CD8-positive, alpha-beta memory T cell (primary cell): ENCODE data around the gene SH3RF1. TPM values are rescaled to one million over a fixed set of nuclear protein-coding genes. Genes with fewer than 3 reads are reported as not detected.

ENCODE experiments used
- CTCF ChIA-PET: fragments of 350-600 bp; sonication (Branson Sonifier 250); formaldehyde crosslinking; loops from one replicate; lab custom pipeline; 2021; ENCODE audit warnings: antibody characterized with exemption; lab: Charles Lee
- POLR2A ChIA-PET: fragments of 350-600 bp; sonication (Branson Sonifier 250); formaldehyde crosslinking; loops from one replicate; lab custom pipeline; 2021; ENCODE audit warnings: antibody characterized with exemption; lab: Charles Lee
- DNase-seq, 5 donors: peaks; one replicate each; pipeline versions ENCODE4 v3.0.0 to v3.0.0-alpha.2; 2020 to 2022; ENCODE audit warnings: mixed read lengths in 1 of 5
- H3K27ac ChIP-seq: one replicate; pipeline ENCODE4 v1.7.0; 2013; ENCODE audit warnings: low read depth, mild to moderate bottlenecking, low read length, moderate library complexity
- H3K27me3 ChIP-seq: 2 replicates; pipeline ENCODE4 v1.7.0; 2013; ENCODE audit warnings: low read length, mild to moderate bottlenecking; ENCODE audit not compliant: insufficient read depth, poor library complexity, severe bottlenecking
- H3K36me3 ChIP-seq: 2 replicates; pipeline ENCODE4 v1.7.0; 2013; ENCODE audit warnings: mild to moderate bottlenecking, low read length, moderate library complexity; ENCODE audit not compliant: insufficient read depth
- H3K4me1 ChIP-seq: 2 replicates; pipeline ENCODE4 v1.7.0; 2013; ENCODE audit warnings: mild to moderate bottlenecking, low read length, moderate library complexity; ENCODE audit not compliant: insufficient read depth
- H3K4me3 ChIP-seq: 2 replicates; pipeline ENCODE4 v1.7.0; 2013; ENCODE audit warnings: mild to moderate bottlenecking, low read length
- H3K9me3 ChIP-seq: 2 replicates; pipeline ENCODE4 v1.7.0; 2013; ENCODE audit warnings: mild to moderate bottlenecking, low read length
- H3K27ac Mint-ChIP-seq, 8 donors: one replicate each; pipeline ENCODE4 v1.8.0; 2020 to 2021; ENCODE audit warnings: mixed read lengths in 8 of 8, mild to moderate bottlenecking in 6 of 8, inconsistent platforms in 3 of 8, moderate library complexity in 3 of 8
- H3K27me3 Mint-ChIP-seq, 2 donors: one replicate each; pipeline ENCODE4 v1.8.0; 2020 to 2021; ENCODE audit warnings: mixed read lengths in 2 of 2, mild to moderate bottlenecking in 1 of 2, moderate library complexity in 1 of 2
- H3K36me3 Mint-ChIP-seq, 3 donors: one replicate each; pipeline ENCODE4 v1.8.0; 2020 to 2021; ENCODE audit warnings: mixed read lengths in 3 of 3, inconsistent platforms in 1 of 3, mild to moderate bottlenecking in 1 of 3
- H3K4me1 Mint-ChIP-seq, 3 donors: one replicate each; pipeline ENCODE4 v1.8.0; 2020 to 2021; ENCODE audit warnings: mixed read lengths in 3 of 3, inconsistent platforms in 1 of 3, mild to moderate bottlenecking in 1 of 3
- H3K4me3 Mint-ChIP-seq, 7 donors: one replicate each; pipeline ENCODE4 v1.8.0; 2020 to 2021; ENCODE audit warnings: mixed read lengths in 7 of 7, mild to moderate bottlenecking in 6 of 7, moderate library complexity in 4 of 7, inconsistent platforms in 2 of 7
- H3K9me3 Mint-ChIP-seq, 5 donors: one replicate each; pipeline ENCODE4 v1.8.0; 2020 to 2022; ENCODE audit warnings: mixed read lengths in 5 of 5, mild to moderate bottlenecking in 3 of 5, moderate library complexity in 2 of 5, inconsistent platforms in 1 of 5
- polyA plus RNA-seq: library from polyadenylated mRNA; unstranded; fragments of 300-500 nt; fragmentation: Illumina TruSeq; gene quantifications from one replicate; pipeline ENCODE4 v1.2.3, GENCODE V29; 2021
- total RNA-seq, 2 experiments: library from RNA; stranded (reverse); gene quantifications; one replicate each; pipeline ENCODE4 v1.2.3, GENCODE V29; 2021

The SH3RF1 gene
- total and polyA plus RNA-seq, 3 experiments from 2014 or later, result 1.1 to 1.4 TPM; not detected in 1

DNA sequence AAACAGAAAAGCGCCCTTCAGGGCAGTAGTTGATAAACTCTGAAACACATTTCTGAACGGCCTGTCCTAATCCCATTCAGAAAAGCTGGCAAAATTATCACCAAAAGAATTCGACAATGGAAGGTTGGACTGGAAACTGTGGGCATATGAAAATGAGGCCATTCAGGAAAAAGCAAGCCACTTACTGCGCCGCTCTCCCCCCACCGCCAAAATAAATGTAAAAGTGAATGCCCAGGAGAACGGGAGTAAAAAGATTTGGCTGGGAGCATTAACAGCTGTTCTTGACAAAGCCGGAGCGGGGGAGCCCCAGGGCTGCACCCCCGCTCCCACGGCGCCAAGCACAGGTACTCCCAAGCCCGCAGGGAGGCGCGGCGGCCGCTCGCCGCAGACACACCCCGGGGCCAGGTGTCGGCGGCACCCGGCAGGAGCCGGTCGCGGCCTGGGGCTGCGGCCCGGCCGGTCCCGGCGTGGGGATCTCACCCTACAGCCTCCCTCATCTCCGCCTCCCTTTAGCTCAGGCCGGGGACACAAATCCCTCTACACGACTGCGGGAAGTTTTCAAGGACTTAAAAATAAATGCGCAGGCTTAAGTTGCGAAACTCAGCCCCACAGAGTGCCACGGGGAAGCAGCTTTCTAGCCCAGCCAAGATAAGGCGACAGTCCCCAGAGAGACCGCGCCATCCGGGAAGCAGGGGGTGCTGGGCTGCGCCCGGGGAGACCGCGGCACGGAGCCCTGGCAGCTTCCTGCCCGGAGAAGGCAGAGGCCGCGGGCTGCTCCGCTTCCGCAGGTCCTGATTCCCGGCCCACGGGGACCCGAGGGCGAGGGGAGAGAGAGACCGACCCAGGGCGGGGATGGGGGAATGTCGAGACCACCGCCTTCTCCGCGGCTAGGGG, 593 bp downstream of the SH3RF1 start:
- Mint-ChIP-seq H3K4me1 (peaks cover 13 to 25% (median 24%) of the 10 kb centered on the region in 3 donors), H3K9me3 (peaks cover 0 to 4% (median 0%) of the 10 kb centered on the region in 5 donors), H3K27me3 (peaks cover 32 to 73% of the 10 kb centered on the region in 2 donors), H3K27ac (no peak overlapping the region), H3K36me3 (no peaks in the 10 kb centered on the region), H3K4me3 (peak overlapping the region; percentile 57 to 76 (median 70))
- H3K36me3 ChIP-seq, result no peaks in the 10 kb centered on the region
- H3K27ac ChIP-seq, result no peak overlapping the region
- ChIA-PET POLR2A (no interaction called here), CTCF (no interaction called here)
- DNase-seq, result no peak
- peaks cover 5% of the 10 kb centered on the region for H3K4me1 ChIP-seq
- H3K4me3 ChIP-seq, result peak overlapping the region; percentile 26
- peaks cover 13% of the 10 kb centered on the region for H3K27me3 ChIP-seq
- no peaks in the 10 kb centered on the region for H3K9me3 ChIP-seq

GRCh38 chr4:169268951-169269760, 1.6 kb downstream of the SH3RF1 start:
- H3K9me3 Mint-ChIP-seq, result peaks cover 0 to 2% (median 0%) of the 10 kb centered on the region in 5 donors
- peaks cover 35 to 74% of the 10 kb centered on the region in 2 donors for H3K27me3 Mint-ChIP-seq
- no peak for DNase-seq
- peak overlapping the region in 4 of 7 donors; percentile 67 to 71 (median 70) for H3K4me3 Mint-ChIP-seq
- Histone ChIP-seq H3K9me3 (no peaks in the 10 kb centered on the region), H3K27me3 (peaks cover 13% of the 10 kb centered on the region), H3K36me3 (no peaks in the 10 kb centered on the region), H3K27ac (no peak overlapping the region), H3K4me1 (peaks cover 5% of the 10 kb centered on the region), H3K4me3 (no peak overlapping the region)
- H3K4me1 Mint-ChIP-seq, result peaks cover 13 to 25% (median 24%) of the 10 kb centered on the region in 3 donors
- ChIA-PET CTCF (no interaction called here), POLR2A (no interaction called here)
- no peaks in the 10 kb centered on the region for H3K36me3 Mint-ChIP-seq
- H3K27ac Mint-ChIP-seq, result no peak overlapping the region

- no peak overlapping the region for H3K4me3 ChIP-seq
- ChIA-PET CTCF (no interaction called here), POLR2A (no interaction called here)
- H3K27ac ChIP-seq, result no peak overlapping the region
- DNase-seq, result no peak
- Mint-ChIP-seq H3K4me3 (no peak overlapping the region), H3K9me3 (peaks cover 0 to 2% (median 0%) of the 10 kb centered on the region in 5 donors), H3K36me3 (no peaks in the 10 kb centered on the region), H3K27ac (no peak overlapping the region), H3K27me3 (peaks cover 29 to 70% of the 10 kb centered on the region in 2 donors), H3K4me1 (peaks cover 13 to 23% (median 18%) of the 10 kb centered on the region in 3 donors)
- H3K36me3 ChIP-seq, result no peaks in the 10 kb centered on the region
- peaks cover 5% of the 10 kb centered on the region for H3K4me1 ChIP-seq
- H3K27me3 ChIP-seq, result peaks cover 13% of the 10 kb centered on the region
- no peaks in the 10 kb centered on the region for H3K9me3 ChIP-seq
These were observed 3.7 kb downstream of the SH3RF1 start for GRCh38 chr4:169267070-169267469.

GRCh38 chr4:169266661-169267060, 4.1 kb downstream of the SH3RF1 start:
- ChIA-PET CTCF (no interaction called here), POLR2A (no interaction called here)
- H3K36me3 Mint-ChIP-seq, result no peaks in the 10 kb centered on the region

GRCh38 chr4:169266081-169266480, 4.7 kb downstream of the SH3RF1 start:
- ChIA-PET POLR2A (no interaction called here), CTCF (no interaction called here)
- peaks cover 22 to 67% of the 10 kb centered on the region in 2 donors for H3K27me3 Mint-ChIP-seq
- H3K9me3 Mint-ChIP-seq, result peaks cover 0 to 2% (median 0%) of the 10 kb centered on the region in 5 donors
- Histone ChIP-seq H3K36me3 (no peaks in the 10 kb centered on the region), H3K27me3 (peaks cover 13% of the 10 kb centered on the region), H3K27ac (no peak overlapping the region), H3K9me3 (no peaks in the 10 kb centered on the region), H3K4me3 (no peak overlapping the region), H3K4me1 (peaks cover 5% of the 10 kb centered on the region)
- H3K4me1 Mint-ChIP-seq, result peaks cover 10 to 15% (median 12%) of the 10 kb centered on the region in 3 donors
- no peak overlapping the region for H3K4me3 Mint-ChIP-seq
- no peak for DNase-seq
- no peaks in the 10 kb centered on the region for H3K36me3 Mint-ChIP-seq
- no peak overlapping the region for H3K27ac Mint-ChIP-seq

More at GRCh38 chr4:169266661-169267060, 4.1 kb downstream of the SH3RF1 start:
- H3K27me3 ChIP-seq, result peaks cover 13% of the 10 kb centered on the region
- H3K36me3 ChIP-seq, result no peaks in the 10 kb centered on the region
- H3K4me3 ChIP-seq, result no peak overlapping the region
- H3K27ac Mint-ChIP-seq, result no peak overlapping the region
- H3K9me3 ChIP-seq, result no peaks in the 10 kb centered on the region
- peaks cover 10 to 19% (median 14%) of the 10 kb centered on the region in 3 donors for H3K4me1 Mint-ChIP-seq
- H3K4me3 Mint-ChIP-seq, result no peak overlapping the region
- peaks cover 0 to 2% (median 0%) of the 10 kb centered on the region in 5 donors for H3K9me3 Mint-ChIP-seq
- H3K27me3 Mint-ChIP-seq, result peaks cover 25 to 66% of the 10 kb centered on the region in 2 donors
- no peak for DNase-seq
- H3K27ac ChIP-seq, result no peak overlapping the region
- peaks cover 5% of the 10 kb centered on the region for H3K4me1 ChIP-seq

- Mint-ChIP-seq H3K27me3 (peaks cover 12 to 64% of the 10 kb centered on the region in 2 donors), H3K27ac (peak overlapping the region in 1 of 8 donors; percentile 52), H3K36me3 (no peaks in the 10 kb centered on the region), H3K4me3 (no peak overlapping the region), H3K9me3 (peaks cover 0 to 2% (median 0%) of the 10 kb centered on the region in 5 donors), H3K4me1 (no peaks in the 10 kb centered on the region)
- Histone ChIP-seq H3K36me3 (no peaks in the 10 kb centered on the region), H3K9me3 (no peaks in the 10 kb centered on the region), H3K27me3 (no peaks in the 10 kb centered on the region), H3K4me1 (no peaks in the 10 kb centered on the region), H3K4me3 (no peak overlapping the region), H3K27ac (no peak overlapping the region)
- CTCF ChIA-PET, result no interaction called here
- POLR2A ChIA-PET, result no interaction called here
- DNase-seq, result no peak
These were observed 6.9 kb downstream of the SH3RF1 start for GRCh38 chr4:169263791-169264392.

DNA sequence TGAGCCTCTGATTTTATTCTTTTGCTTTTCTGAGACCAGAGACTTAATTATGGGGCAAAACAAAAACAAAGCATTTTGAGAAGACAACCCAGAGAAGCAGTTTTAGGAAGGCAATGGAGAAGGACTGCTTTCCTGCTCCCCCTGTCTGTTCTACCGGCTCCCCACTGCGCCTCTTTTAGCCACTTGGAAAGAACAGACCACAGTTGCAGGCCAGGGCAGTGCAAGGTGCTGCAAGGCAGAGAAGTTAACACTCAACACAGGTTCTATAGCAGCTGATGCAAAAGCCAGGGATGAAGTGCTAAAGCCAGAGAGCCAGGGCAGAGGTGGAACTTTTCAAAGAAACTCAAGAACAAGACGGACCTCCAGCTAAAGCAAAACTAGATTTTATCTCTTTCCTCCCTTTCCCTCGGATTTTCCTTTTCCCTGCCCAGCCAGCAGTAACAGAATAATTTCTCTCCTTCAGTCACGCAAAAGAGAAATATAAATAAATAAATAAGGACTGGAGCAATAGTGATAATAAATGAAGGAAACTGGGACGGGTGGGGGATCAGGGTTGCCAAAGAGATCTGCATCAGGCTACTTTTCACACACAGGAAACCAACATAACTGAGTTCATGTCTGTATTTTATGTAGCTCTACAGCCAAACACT, 10.4 kb downstream of the SH3RF1 start:
- H3K27me3 Mint-ChIP-seq, result peaks cover 6 to 41% of the 10 kb centered on the region in 2 donors
- Histone ChIP-seq H3K27ac (no peak overlapping the region), H3K4me1 (no peaks in the 10 kb centered on the region), H3K4me3 (no peak overlapping the region), H3K27me3 (no peaks in the 10 kb centered on the region), H3K9me3 (no peaks in the 10 kb centered on the region), H3K36me3 (no peaks in the 10 kb centered on the region)
- POLR2A ChIA-PET, result no interaction called here
- no peak overlapping the region for H3K4me3 Mint-ChIP-seq
- H3K9me3 Mint-ChIP-seq, result peaks cover 0 to 2% (median 0%) of the 10 kb centered on the region in 5 donors
- H3K36me3 Mint-ChIP-seq, result no peaks in the 10 kb centered on the region
- CTCF ChIA-PET, result no interaction called here
- no peaks in the 10 kb centered on the region for H3K4me1 Mint-ChIP-seq
- no peak for DNase-seq
- H3K27ac Mint-ChIP-seq, result no peak overlapping the region
